Stimulated activated CD8-positive, alpha-beta memory T cell treated with anti-CD3 and anti-CD28 coated beads, Interleukin-15, amount 100 ng/mL, for 1 hour (primary cell): ENCODE data around the gene ARHGAP24.
"Not testable (repeated sequence)": the region's sequence is repeated elsewhere in the genome, so short reads cannot be mapped to it uniquely, and the experiment has no call there.

Experiments used
- DNase-seq: peaks from one replicate; pipeline ENCODE4 v3.0.0-alpha.2; 2020; ENCODE audit warnings: low read depth

Gene ARHGAP24

DNA sequence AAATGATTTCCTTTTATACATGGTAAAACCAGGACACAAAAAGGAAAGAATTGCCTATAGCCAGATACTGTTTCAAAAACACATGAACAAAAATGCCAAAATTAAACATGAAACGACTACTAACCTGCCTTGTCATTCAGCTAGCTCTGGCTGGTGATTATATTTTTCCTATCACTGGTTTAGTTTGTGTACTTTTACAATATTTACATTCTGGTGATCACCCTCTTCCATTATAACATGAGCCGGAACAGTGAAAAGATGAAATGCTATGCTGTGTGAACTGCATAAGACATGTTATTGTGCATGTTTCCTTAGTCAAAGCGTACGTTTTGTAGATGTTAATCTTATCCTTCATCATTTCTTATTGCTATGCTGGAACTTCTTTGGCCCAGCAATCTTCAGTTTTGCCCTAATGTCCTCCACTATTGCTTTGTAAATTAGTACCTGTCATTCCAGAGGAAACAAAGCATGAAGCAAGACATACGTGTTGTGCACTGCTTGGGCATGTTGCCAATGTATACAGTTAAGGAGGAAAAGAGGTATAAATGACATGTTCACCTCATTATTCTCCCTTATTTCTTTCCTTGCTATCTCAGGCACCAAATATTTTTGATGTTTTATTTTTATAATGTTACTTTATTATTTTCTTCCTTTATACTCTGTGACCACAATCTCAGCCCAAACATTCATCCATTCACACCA, 386.3 kb downstream of the ARHGAP24 start:
- no peak for DNase-seq

- no peak for DNase-seq
Measured at GRCh38 chr4:85862896-85863295, 387.9 kb downstream of the ARHGAP24 start.

DNA sequence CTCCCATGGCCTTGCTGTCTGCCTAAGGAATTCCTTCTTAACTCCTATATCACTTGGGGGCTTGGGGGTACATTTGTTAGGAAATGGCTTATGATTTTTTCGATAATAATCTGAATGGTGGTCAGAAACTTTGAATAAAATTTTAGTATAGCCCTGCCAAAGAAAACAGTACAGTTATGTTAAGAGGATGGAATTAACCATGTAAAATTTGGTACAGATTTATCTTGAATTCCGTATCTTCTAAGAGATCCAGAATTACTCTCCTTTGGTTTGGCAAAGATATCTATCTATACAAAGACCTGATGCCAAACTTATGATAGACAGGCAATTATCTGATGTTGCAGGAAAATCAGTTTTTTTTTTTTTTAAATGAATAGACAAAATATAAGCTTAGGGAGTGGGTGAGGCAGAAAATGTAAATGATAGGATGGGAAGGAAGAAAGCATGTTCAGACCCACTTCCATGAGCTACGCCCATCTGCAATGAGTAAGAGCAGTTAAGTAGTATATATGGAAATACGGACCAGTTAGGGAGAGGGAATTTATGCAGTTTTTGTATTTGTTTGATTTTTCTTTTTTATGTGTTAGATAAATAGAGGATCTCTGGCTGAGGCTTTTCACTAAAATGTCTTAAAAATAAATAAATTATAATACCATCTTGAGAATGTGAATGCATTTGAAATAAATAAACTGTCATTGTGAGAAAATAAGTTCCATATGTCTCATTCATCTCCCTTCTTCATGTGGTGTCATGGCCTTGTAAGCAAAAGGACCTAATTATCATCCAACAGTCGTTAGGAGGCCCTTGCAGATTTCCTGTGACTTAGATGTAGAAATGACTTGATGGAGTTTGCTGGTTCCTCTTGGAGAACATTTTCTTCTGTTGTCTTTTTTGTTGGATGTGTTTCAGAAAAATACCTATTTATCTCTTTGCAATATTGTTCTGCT, 389.6 kb downstream of the ARHGAP24 start:
- no peak for DNase-seq

DNA sequence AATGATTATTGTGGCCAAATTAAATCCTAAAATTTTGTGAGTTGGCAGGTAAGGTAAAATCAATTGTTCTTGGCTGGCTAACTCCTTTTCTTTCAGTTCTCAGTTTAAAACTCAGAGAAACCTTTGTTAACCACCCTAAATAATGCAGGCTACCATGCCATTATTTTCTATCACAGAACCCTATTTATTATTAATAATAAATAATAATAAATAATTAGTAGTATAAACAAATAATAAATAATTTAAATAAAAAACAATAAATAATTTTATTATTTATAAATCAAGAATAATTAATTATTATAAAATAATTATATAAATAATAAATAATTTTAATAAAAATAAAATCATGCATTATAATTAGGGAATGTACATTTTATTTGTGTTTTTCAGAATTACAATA, 390.3 kb downstream of the ARHGAP24 start:
- DNase-seq: no peak

GRCh38 chr4:85866508-85866907, 391.6 kb downstream of the ARHGAP24 start:
- no peak for DNase-seq

DNA sequence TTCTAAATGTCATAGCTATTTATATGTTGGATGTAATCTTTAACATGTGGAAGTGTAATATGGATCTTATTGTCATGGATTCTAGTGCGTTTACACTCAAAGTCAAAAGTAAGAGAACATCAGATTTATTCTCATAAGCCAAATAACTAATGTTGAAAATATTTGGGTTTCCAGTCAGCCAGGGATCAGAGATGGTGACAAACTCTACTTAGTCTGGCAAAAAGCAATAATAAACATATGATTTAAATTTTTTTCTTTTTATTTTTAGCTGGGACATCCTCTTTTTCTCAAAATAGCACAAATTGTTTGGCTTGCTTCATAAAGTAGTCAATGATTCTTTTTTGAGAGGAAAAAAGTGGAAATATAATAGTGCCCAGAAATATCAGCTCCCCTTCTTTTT, 392.3 kb downstream of the ARHGAP24 start:
- no peak for DNase-seq

GRCh38 chr4:85869181-85869580, 394.2 kb downstream of the ARHGAP24 start:
- no peak for DNase-seq

DNA sequence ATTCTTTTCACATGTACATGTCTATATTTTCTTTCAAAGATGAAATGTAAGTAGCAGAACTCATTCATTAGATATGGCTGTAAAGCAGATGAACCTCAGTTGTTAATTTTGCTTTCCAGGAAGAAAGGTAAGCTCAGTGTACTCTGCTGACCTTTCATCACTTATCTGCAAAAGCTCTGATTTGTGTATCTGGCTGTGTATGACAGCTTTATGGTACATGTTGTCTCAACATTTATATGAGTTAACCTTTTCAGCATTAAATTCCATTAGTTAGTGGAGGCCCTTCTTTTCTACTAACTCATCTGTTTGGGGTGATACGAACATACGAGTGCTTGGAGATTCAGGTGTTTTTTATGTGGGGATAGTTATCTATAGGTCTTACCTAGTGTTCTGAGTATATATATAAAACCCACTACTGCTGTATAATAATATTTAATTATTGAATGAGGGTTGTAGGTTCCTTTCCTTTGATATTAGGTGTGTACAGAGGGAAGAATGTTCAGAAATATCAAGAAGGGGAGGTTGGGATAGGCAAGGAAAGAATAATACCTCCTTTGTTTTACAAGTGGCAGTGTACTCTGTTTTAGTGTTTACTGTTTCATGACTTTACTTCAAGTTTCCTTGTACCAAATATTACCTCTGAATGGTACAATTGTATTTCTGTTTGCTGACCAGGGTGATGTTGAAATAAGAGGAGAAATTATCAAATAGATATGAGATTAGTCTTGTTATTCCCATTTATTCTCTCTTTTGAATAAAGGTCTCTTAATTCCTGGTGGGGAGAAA, 395.5 kb downstream of the ARHGAP24 start:
- no peak for DNase-seq

DNA sequence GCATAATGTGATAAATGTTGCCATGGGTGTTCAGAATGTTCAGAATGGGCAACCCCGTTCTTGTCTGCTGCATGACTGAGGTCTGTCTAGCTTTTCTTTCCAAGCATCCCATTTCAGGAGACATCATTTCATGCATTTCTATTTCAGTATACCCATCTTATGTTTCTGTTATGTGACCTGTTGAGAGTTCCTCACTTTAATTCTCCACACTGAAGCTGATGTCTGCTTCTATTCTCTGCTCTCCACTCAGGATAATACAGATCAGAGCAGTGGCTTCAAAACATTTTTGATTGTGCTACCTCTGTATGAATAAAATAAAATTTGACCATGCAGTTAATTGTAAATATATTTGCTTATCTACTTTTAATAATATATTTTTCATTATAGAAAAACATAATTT, 398.6 kb downstream of the ARHGAP24 start:
- no peak for DNase-seq

GRCh38 chr4:85879518-85879917, 404.6 kb downstream of the ARHGAP24 start:
- DNase-seq: no peak

DNA sequence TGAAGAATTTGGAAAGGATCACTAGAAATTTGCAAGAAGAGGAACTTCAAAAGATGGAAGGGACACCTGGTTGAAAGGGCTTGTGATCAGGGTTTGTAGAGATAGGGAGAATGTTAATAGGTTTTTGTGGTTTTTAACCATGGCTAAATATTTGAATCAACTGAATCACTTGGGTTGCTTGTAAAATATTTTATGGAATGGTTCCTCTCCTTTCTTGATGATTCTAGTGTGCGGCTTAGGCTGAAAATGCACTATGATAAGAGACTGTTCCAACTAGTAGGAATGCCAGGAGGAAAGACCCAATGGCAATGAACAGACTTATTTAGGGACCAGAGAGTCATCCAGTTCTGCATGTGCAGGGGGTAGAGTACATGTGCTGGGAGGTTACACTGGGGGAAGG, 408.2 kb downstream of the ARHGAP24 start:
- no peak for DNase-seq

- no peak for DNase-seq
Measured at GRCh38 chr4:85884251-85884650, 409.3 kb downstream of the ARHGAP24 start.

- no peak for DNase-seq
Measured at GRCh38 chr4:85886665-85887064, 411.7 kb downstream of the ARHGAP24 start.

DNA sequence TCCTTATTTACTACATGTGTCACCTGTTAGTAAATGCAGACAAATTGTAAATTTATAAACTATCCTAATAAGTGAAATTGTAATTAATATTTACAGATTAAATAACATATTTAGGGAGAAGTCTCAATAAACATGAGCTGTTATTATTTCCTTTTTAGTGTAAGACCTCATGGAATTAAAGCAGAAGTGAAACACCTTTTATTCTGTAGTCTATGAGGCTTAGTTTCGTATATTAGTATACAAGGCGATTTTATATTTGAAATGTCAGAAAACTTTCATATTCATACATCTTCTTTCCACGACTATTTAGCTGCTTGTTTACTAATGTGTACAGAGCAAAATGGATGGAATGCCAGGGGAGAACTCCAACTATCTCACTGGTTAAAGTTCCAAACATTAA, 414.4 kb downstream of the ARHGAP24 start:
- no peak for DNase-seq

DNA sequence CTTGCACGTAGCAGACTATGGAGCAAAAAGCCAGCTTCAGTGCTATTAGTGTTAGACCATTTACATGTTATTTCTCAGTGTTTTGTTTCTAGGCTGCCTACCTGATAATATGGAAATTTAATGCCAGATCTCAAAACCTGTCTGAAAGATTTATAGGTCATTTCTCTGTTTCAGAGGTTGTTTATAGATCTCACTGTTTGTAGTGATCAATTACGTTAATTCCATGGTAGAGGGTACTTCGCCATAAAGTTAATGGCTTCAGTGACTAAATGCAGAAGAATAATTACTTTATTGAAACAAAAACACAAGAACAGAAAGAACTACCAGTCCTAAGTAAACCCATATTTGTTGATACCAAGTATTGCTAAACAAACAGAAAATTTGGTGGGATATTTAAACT, 420.8 kb downstream of the ARHGAP24 start:
- DNase-seq: no peak

DNA sequence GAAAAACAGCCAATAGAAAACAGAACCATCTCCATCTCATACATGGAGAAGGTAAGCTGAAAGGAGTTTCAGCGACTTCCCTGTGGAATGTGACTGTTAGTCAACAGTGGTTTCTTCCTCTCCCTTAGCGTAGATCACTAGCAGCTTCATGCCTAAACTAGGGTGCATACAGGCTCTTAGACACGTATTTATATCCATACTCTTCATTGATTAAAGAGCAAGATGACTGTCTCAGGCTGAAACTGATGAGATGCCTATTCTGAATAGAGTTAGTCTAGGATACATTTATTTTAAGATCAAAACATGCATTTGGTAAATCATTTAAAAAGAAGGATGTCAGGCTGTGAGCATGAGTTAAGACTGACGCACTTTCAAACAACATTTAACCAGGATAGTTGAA, 423.3 kb downstream of the ARHGAP24 start:
- no peak for DNase-seq

- DNase-seq: no peak
Measured at GRCh38 chr4:85901500-85901899, 426.6 kb downstream of the ARHGAP24 start.

- DNase-seq: not testable (repeated sequence)
Measured at GRCh38 chr4:85902647-85903046, 427.7 kb downstream of the ARHGAP24 start.

GRCh38 chr4:85905761-85906160, 430.8 kb downstream of the ARHGAP24 start:
- DNase-seq: no peak

DNA sequence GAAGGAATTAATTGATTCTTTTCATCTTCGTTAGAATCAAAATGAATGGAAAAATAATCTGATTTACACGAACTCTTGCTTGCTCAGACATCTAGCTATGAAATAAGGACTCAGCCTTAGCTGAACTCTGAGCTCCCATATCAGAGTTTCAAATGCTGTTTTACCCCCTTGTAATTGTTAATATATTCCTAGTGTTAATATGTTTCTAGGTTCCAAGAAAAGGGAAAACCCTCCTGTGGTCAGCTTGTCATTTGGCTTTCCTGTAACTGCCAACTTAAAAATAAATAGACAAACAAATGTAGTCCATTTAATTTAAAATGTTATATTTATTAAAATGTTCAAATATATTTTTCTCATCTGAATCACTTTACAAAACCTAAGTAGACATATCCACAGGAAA, 432.1 kb downstream of the ARHGAP24 start:
- no peak for DNase-seq

DNA sequence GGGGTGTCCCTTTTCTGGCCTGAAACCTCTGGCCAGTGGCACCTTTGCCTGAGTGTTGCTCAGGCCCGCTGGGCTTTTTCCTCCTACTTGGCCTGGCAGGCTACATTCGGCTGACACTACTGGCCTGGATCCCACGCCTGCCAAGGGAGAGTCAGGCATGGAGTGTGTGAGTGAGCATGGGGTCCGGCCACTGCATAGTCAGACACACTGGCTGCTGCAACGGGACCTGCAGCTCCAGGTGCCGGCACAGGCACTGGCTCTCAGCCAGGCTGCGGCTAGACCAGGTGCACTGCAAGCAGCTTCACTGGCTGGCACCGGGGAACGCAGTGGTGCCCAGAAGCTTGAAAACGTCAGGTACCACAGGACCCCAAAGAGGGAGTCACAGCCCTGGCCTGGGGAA, 434.9 kb downstream of the ARHGAP24 start:
- DNase-seq: no peak

- no peak for DNase-seq
Measured at GRCh38 chr4:85910985-85911384, 436.0 kb downstream of the ARHGAP24 start.
